ENCODE data around the gene SERINC3. TPM values are rescaled to one million over a fixed set of nuclear protein-coding genes. Genes with fewer than 3 reads are reported as not detected.

The SERINC3 gene
- total and polyA plus RNA-seq, 10 of the 15 experiments (the other 5 are each of a cell fraction or from before 2014, with no cell fraction given), result 24.5 to 96.8 (median 38.8) TPM

DNA sequence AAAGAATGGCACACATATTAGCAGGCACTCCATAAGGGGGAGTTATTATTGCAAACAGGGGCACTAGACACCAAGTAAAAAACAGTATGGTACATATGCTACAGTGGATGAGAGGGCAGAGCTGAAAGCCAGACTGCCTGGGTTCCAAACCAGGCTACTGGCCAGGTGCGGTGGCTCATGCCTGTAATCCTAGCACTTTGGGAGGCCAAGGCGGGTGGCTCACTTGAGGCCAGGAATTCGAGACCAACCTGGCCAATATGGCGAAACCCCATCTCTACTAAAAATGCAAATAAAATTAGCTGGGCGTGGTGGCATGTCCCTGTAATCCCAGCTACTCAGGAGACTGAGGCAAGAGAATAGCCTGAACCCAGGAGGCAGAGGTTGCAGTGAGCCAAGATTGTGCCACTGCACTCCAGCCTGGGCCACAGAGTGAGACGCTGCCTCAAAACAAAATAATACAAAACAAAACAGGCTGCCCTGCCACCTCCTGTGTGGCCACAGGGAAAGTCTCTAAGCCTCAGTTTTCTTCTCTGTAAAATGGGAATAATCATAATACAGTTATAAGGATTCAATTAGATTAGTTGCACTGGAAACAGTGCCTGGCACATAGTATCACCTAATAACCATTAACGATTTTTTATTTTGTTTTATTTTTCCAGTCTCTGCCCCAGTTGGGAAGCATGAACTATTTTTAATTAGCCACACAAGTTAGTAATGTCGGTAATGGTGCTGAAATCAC, 53.7 kb downstream of the SERINC3 start:
- ChIA-PET SMC1A (ENCODE audit: uncharacterized antibody, unreplicated experiment) (interaction anchor here (1.5 kb wide), 1 partner anchor 110 kb away, joined by 4 read pairs; no protein-coding TSS in a partner anchor), CTCF (interaction anchor here (1.0 to 1.8 kb wide), 2 partner anchors 53 to 249 kb away, joined by 3 to 4 read pairs; no protein-coding TSS in a partner anchor), RAD21 (ENCODE audit: unreplicated experiment) (interaction anchor here (1.0 to 2.1 kb wide), 2 partner anchors 33 to 216 kb away, joined by 3 to 4 read pairs; no protein-coding TSS in a partner anchor), POLR2A (no interaction called here)
- intact Hi-C loops (cut with micrococcal nuclease; ENCODE audit: unreplicated experiment), result no loop called here
- H3K4me2 ChIP-seq (ENCODE audit: control insufficient read depth, insufficient read depth), result no peak overlapping the region
- no peaks in the 10 kb centered on the region for H3K9me3 ChIP-seq (replicated peaks; ENCODE audit: control insufficient read depth, insufficient read depth, low read length)
- H3K4me3 ChIP-seq, result no peak overlapping the region
- no peak overlapping the region for H2AFZ ChIP-seq (ENCODE audit: control insufficient read depth, low read depth, low read length)
- no peak overlapping the region for H3K27ac ChIP-seq (ENCODE audit: control insufficient read depth, insufficient read depth)
- 57% methylated on average over 8 of the region's 8 CpGs for WGBS (ENCODE audit: insufficient coverage, insufficient replicate concordance, low lambda C conversion rate, missing lambda C conversion rate)
- no peaks in the 10 kb centered on the region for H4K20me1 ChIP-seq (ENCODE audit: control insufficient read depth, insufficient read depth)
- in situ Hi-C loops (cut with MboI), result no loop called here
- DNase-seq (ENCODE audit: low read depth, low spot score) (no peak), ATAC-seq (no peak), FAIRE-seq (no peak)
- no TSS peak for BruUV-seq (replicated peaks)
- no peaks in the 10 kb centered on the region for H3K36me3 ChIP-seq (ENCODE audit: control insufficient read depth in 2 of 2, insufficient read depth in 2 of 2, low read length in 1 of 2)
- no peak overlapping the region for H3K9ac ChIP-seq (ENCODE audit: control insufficient read depth, insufficient read depth, low read length)
- TF ChIP-seq, protein P1, sequence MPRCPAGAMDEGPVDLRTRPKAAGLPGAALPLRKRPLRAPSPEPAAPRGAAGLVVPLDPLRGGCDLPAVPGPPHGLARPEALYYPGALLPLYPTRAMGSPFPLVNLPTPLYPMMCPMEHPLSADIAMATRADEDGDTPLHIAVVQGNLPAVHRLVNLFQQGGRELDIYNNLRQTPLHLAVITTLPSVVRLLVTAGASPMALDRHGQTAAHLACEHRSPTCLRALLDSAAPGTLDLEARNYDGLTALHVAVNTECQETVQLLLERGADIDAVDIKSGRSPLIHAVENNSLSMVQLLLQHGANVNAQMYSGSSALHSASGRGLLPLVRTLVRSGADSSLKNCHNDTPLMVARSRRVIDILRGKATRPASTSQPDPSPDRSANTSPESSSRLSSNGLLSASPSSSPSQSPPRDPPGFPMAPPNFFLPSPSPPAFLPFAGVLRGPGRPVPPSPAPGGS (IDR thresholded peaks at IDR 0.05; ENCODE audit: borderline replicate concordance, insufficient read depth, low read depth, low read length, poor library complexity, severe bottlenecking), result peak; percentile 39
- no peak for TF ChIP-seq ZNF622 (IDR thresholded peaks at IDR 0.05)
- no peak for TF ChIP-seq NFIC (IDR thresholded peaks at IDR 0.05; ENCODE audit: low read depth, low read length)
- H3K79me2 ChIP-seq (ENCODE audit: control insufficient read depth, insufficient read depth, low read length), result no peaks in the 10 kb centered on the region
- no peaks in the 10 kb centered on the region for H3K4me1 ChIP-seq (ENCODE audit: control insufficient read depth, insufficient read depth, low read length)
- no peaks in the 10 kb centered on the region; a peak in 1 of 4 replicates for H3K27me3 ChIP-seq (replicated peaks in 1 of 2; ENCODE audit: control insufficient read depth in 2 of 2, insufficient read depth in 2 of 2, low read length in 1 of 2)
